Liver (tissue), 3 donors: ENCODE results near the gene ASB12.

ENCODE experiments used
- CTCF ChIP-seq: fragments of 150-350 bp; IDR thresholded peaks from 2 replicates; pipeline ENCODE4 v1.5.1; 2017; ENCODE audit warnings: improper control_type of control experiment, low read depth, low read length; ENCODE audit not compliant: missing input control
- FOXA1 ChIP-seq: IDR thresholded peaks from 2 replicates; pipeline ENCODE4 v1.6.1; 2016; ENCODE audit warnings: antibody characterized with exemption
- GABPA ChIP-seq, 2 donors: IDR thresholded peaks in 1 of 2; conservative IDR thresholded peaks in 1 of 2; 2 replicates each; pipeline ENCODE4 v1.6.1; 2016; ENCODE audit warnings: antibody characterized with exemption in 2 of 2, mild to moderate bottlenecking in 1 of 2, moderate library complexity in 1 of 2
- YY1 ChIP-seq: IDR thresholded peaks from 2 replicates; pipeline ENCODE4 v1.6.1; 2016; ENCODE audit warnings: antibody characterized with exemption, mild to moderate bottlenecking
- ZBTB33 ChIP-seq: IDR thresholded peaks from 2 replicates; pipeline ENCODE4 v1.6.1; 2016; ENCODE audit warnings: antibody characterized with exemption
- donor health status: healthy.
- donor health status: healthy.

DNA sequence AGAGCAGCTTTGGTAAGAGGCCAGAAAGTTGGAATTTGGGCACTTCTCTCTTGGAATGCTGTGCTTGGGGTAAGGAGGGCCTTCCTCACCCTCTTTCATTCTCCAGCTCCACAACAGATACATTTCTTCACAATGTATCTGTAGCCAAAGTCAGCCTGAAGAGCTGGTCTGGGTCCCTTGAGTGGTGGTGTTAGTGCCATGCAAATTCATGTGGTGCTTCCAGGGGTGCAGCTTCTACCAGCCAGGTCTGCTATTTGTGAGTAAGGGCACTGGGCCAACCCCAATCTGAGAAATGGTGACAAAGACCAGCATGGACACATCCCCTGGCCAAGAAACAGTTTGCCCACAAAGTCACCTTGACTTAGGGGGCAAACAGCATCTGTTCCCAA lies 42.7 kb downstream of the ASB12 start:
- no peak for TF ChIP-seq CTCF
- TF ChIP-seq FOXA1 = no peak
- no peak for TF ChIP-seq YY1
- TF ChIP-seq ZBTB33 = no peak
- TF ChIP-seq GABPA (IDR thresholded peaks at IDR 0.05 in 1 of 2, conservative IDR thresholded peaks at IDR 0.05 in 1 of 2) = no peak
